Transverse colon (tissue), 4 donors: ENCODE data around the gene PKIB. TPM values are rescaled to one million over a fixed set of nuclear protein-coding genes. Genes with fewer than 3 reads are reported as not detected.

Source experiments
- DNase-seq: peaks from one replicate; pipeline ENCODE4 v3.0.0-alpha.2; 2019
- H3K27ac ChIP-seq, 4 donors: fragments of 200-600 bp; sonication (generic); 2 replicates each; pipeline ENCODE4 v1.5.1; 2016 to 2018; ENCODE audit warnings: inconsistent platforms in 4 of 4
- H3K27me3 ChIP-seq: fragments of 200-600 bp; sonication (generic); 2 replicates; pipeline ENCODE4 v1.5.1; 2017; ENCODE audit warnings: inconsistent platforms
- H3K36me3 ChIP-seq, 4 donors: fragments of 200-600 bp; sonication (generic); 2 replicates each; pipeline ENCODE4 v1.5.1; 2017 to 2019; ENCODE audit warnings: inconsistent platforms in 4 of 4
- H3K4me1 ChIP-seq, 4 donors: fragments of 200-600 bp; sonication (generic); 2 replicates each; pipeline ENCODE4 v1.5.1; 2017 to 2020; ENCODE audit warnings: inconsistent platforms in 4 of 4
- H3K4me3 ChIP-seq, 4 donors: fragments of 200-600 bp; sonication (generic); 1 replicate in 1 of 4; 2 replicates in 3 of 4; pipeline versions ENCODE4 v1.5.1 to v1.6.1; 2017 to 2019; ENCODE audit warnings: inconsistent platforms in 4 of 4
- H3K9me3 ChIP-seq, 2 donors: fragments of 200-600 bp; sonication (generic); 2 replicates each; pipeline ENCODE4 v1.5.1; 2017 to 2019; ENCODE audit warnings: inconsistent platforms in 2 of 2
- CTCF ChIP-seq, 5 experiments: fragments of 200-600 bp in 3 of 5; fragments of 450-650 bp in 2 of 5; sonication (generic) in 3 of 5; IDR thresholded peaks; 1 replicate in 2 of 5; 2 replicates in 3 of 5; pipeline ENCODE4 v1.5.1; 2016 to 2017; ENCODE audit warnings: antibody characterized with exemption in 5 of 5, inconsistent platforms in 3 of 5, mild to moderate bottlenecking in 2 of 5, moderate library complexity in 1 of 5
- EP300 ChIP-seq: sonication (generic); formaldehyde crosslinking; IDR thresholded peaks from one replicate; pipeline ENCODE4 v1.6.1; 2017; ENCODE audit warnings: antibody characterized with exemption, low read depth
- POLR2A ChIP-seq: fragments of 450-650 bp; IDR thresholded peaks from one replicate; pipeline ENCODE4 v1.6.1; 2016; ENCODE audit warnings: antibody characterized with exemption, mild to moderate bottlenecking, moderate library complexity
- POLR2AphosphoS5 ChIP-seq, 3 donors: sonication (generic); formaldehyde crosslinking; IDR thresholded peaks; one replicate each; pipeline ENCODE4 v1.6.1; 2016; ENCODE audit warnings: antibody characterized with exemption in 3 of 3
- WGBS, 2 donors: methylation state at CpG; one replicate each; pipeline ENCODE4 v1.1.5; 2018; ENCODE audit warnings: low coverage in 1 of 2; 5-methylcytosine and 5-hydroxymethylcytosine counted together
- in situ Hi-C, 4 donors: fragments of 200-750 bp; cut with MboI; loops; one replicate each; pipeline versions ENCODE4 v1.15.0 to v1.15.1; 2017; ENCODE audit warnings: low sequenced_read_pairs in 3 of 4, low pct_ligation_motif_present in 1 of 4, low pct_unique_long_range_greater_than_20kb in 1 of 4
- intact Hi-C: fragments of 100-400 bp; cut with DNase I; formaldehyde crosslinking; loops from one replicate; pipeline ENCODE4 v1.15.1; 2023; ENCODE audit warnings: low total_unique reads
- total RNA-seq, 4 donors: library from RNA; depleted of rRNA; stranded (reverse); fragments of >200 nt; gene quantifications; one replicate each; pipeline ENCODE4 v1.1.0, GENCODE V29; 2016

Gene PKIB
- total RNA-seq, 4 donors from 2014 or later: 45.2 to 163 (median 96.1) TPM

- Histone ChIP-seq H3K27ac (no peak overlapping the region), H3K4me3 (no peak overlapping the region), H3K27me3 (no peaks in the 10 kb centered on the region), H3K36me3 (no peaks in the 10 kb centered on the region), H3K4me1 (peaks cover 0 to 7% (median 2%) of the 10 kb centered on the region in 4 donors), H3K9me3 (no peaks in the 10 kb centered on the region)
- in situ Hi-C loops: no loop called here
- intact Hi-C loops: no loop called here
- no peak for TF ChIP-seq POLR2AphosphoS5 (IDR thresholded peaks at IDR 0.05)
- TF ChIP-seq CTCF (IDR thresholded peaks at IDR 0.05): no peak
- no peak for TF ChIP-seq POLR2A
- TF ChIP-seq EP300: no peak
- WGBS, 2 donors: 63 to 75% methylated on average over 2 to 3 of the region's 3 CpGs
- no peak for DNase-seq
Observed at GRCh38 chr6:122751326-122751725, 141.1 kb downstream of the PKIB start.

GRCh38 chr6:122752459-122752858, 142.3 kb downstream of the PKIB start:
- WGBS, 2 donors: 79 to 100% methylated on average over 1 of the region's 1 CpG
- no peak for DNase-seq
- in situ Hi-C loops: no loop called here
- Histone ChIP-seq H3K27me3 (no peaks in the 10 kb centered on the region), H3K27ac (no peak overlapping the region), H3K4me1 (peaks cover 0 to 7% (median 2%) of the 10 kb centered on the region in 4 donors), H3K9me3 (no peaks in the 10 kb centered on the region), H3K36me3 (no peaks in the 10 kb centered on the region), H3K4me3 (no peak overlapping the region)
- intact Hi-C loops: no loop called here
- TF ChIP-seq EP300: no peak
- TF ChIP-seq CTCF (IDR thresholded peaks at IDR 0.05): no peak
- no peak for TF ChIP-seq POLR2A
- TF ChIP-seq POLR2AphosphoS5 (IDR thresholded peaks at IDR 0.05): no peak

- intact Hi-C loops (no loop called here), in situ Hi-C loops (no loop called here)
- TF ChIP-seq CTCF (IDR thresholded peaks at IDR 0.05) (no peak), POLR2AphosphoS5 (IDR thresholded peaks at IDR 0.05) (no peak), EP300 (no peak), POLR2A (no peak)
- Histone ChIP-seq H3K9me3 (no peaks in the 10 kb centered on the region), H3K4me1 (peaks cover 0 to 7% (median 2%) of the 10 kb centered on the region in 4 donors), H3K4me3 (no peak overlapping the region), H3K27ac (no peak overlapping the region), H3K36me3 (no peaks in the 10 kb centered on the region), H3K27me3 (no peaks in the 10 kb centered on the region)
- DNase-seq: no peak
- 79 to 81% methylated on average over 9 to 10 of the region's 10 CpGs for WGBS, 2 donors
Observed at GRCh38 chr6:122753000-122753687, 142.9 kb downstream of the PKIB start.

GRCh38 chr6:122753688-122754056, 143.5 kb downstream of the PKIB start:
- DNase-seq: no peak
- 65% methylated on average over 5 of the region's 5 CpGs; no CpG with 5 or more reads in 1 of the 2 donors for WGBS, 2 donors
- H3K36me3 ChIP-seq: no peaks in the 10 kb centered on the region
- in situ Hi-C loops (no loop called here), intact Hi-C loops (no loop called here)
- no peaks in the 10 kb centered on the region for H3K9me3 ChIP-seq
- TF ChIP-seq POLR2AphosphoS5 (IDR thresholded peaks at IDR 0.05) (no peak), EP300 (no peak), POLR2A (no peak), CTCF (IDR thresholded peaks at IDR 0.05) (no peak)
- H3K27ac ChIP-seq: no peak overlapping the region
- H3K4me3 ChIP-seq: no peak overlapping the region
- H3K27me3 ChIP-seq: no peaks in the 10 kb centered on the region
- H3K4me1 ChIP-seq: peaks cover 0 to 7% (median 2%) of the 10 kb centered on the region in 4 donors
